Tibial nerve (tissue), 4 donors: ENCODE data around the gene VDAC1. TPM values are rescaled to one million over a fixed set of nuclear protein-coding genes. Genes with fewer than 3 reads are reported as not detected.
"Not testable (repeated sequence)": the region's sequence is repeated elsewhere in the genome, so short reads cannot be mapped to it uniquely, and the experiment has no call there.

Source experiments
- DNase-seq, 2 donors: peaks; one replicate each; pipeline ENCODE4 v3.0.0-alpha.2; 2019; ENCODE audit warnings: low spot score in 2 of 2
- H3K27ac ChIP-seq, 4 donors: fragments of 200-600 bp; sonication (generic) in 3 of 4; one replicate each; pipeline ENCODE4 v1.5.1; 2017 to 2019; ENCODE audit warnings: mild to moderate bottlenecking in 1 of 4
- H3K27me3 ChIP-seq, 2 donors: fragments of 200-600 bp; sonication (generic) in 1 of 2; one replicate each; pipeline versions ENCODE4 v1.5.1 to v1.6.0; 2017 to 2019
- H3K36me3 ChIP-seq, 3 donors: fragments of 200-600 bp; sonication (generic); one replicate each; pipeline ENCODE4 v1.5.1; 2018 to 2019
- H3K4me1 ChIP-seq, 4 donors: fragments of 200-600 bp; sonication (generic) in 3 of 4; one replicate each; pipeline ENCODE4 v1.5.1; 2017 to 2019
- H3K4me3 ChIP-seq, 4 donors: fragments of 200-600 bp; sonication (generic) in 3 of 4; one replicate each; pipeline ENCODE4 v1.5.1; 2017 to 2019; ENCODE audit warnings: mild to moderate bottlenecking in 1 of 4, moderate library complexity in 1 of 4
- H3K9me3 ChIP-seq, 4 donors: fragments of 200-600 bp; sonication (generic) in 3 of 4; one replicate each; pipeline ENCODE4 v1.5.1; 2017 to 2019
- EP300 ChIP-seq, 2 donors: sonication (generic); formaldehyde crosslinking; IDR thresholded peaks; one replicate each; pipeline ENCODE4 v1.6.1; 2017; ENCODE audit warnings: antibody characterized with exemption in 2 of 2, mild to moderate bottlenecking in 1 of 2
- POLR2A ChIP-seq, 2 donors: fragments of 450-650 bp; IDR thresholded peaks; one replicate each; pipeline ENCODE4 v1.6.1; 2017; ENCODE audit warnings: antibody characterized with exemption in 2 of 2, mild to moderate bottlenecking in 2 of 2, moderate library complexity in 2 of 2
- WGBS, 2 donors: methylation state at CpG; one replicate each; pipeline ENCODE4 v1.1.5; 2018; 5-methylcytosine and 5-hydroxymethylcytosine counted together
- total RNA-seq, 4 donors: library from RNA; depleted of rRNA; stranded (reverse); fragments of >200 nt; gene quantifications; one replicate each; pipeline ENCODE4 v1.1.0, GENCODE V29; 2016
- TF ChIP-seq, protein P1 (sequence below), 5 experiments: fragments of 200-600 bp in 3 of 5; fragments of 450-650 bp in 2 of 5; sonication (generic) in 3 of 5; IDR thresholded peaks; one replicate each; pipeline ENCODE4 v1.5.1; 2016 to 2019; ENCODE audit warnings: antibody characterized with exemption in 5 of 5, mild to moderate bottlenecking in 3 of 5, moderate library complexity in 2 of 5

VDAC1 gene
- total RNA-seq, 4 donors from 2014 or later, result 64.7 to 103 (median 71.9) TPM

DNA sequence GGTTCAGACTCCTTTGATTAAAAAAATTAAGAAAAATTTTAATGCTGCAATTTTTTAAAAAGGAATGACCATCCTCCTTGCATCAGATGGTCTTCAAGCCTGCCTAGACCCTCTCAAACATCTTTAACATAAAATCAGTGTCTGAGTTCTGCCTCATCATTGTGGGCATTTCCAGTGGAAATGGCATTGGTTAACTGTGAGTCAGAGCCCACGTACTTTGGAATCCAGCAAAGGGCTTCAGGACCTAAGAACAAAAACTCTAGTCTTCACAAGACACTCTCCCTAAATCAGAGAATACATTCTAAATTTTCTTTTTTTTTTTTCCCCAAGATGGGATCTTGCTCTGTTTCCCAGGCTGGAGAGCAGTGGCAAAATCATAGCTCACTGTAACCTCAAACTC is 26.9 kb downstream of the VDAC1 start:
- TF ChIP-seq POLR2A (IDR thresholded peaks at IDR 0.05) (no peak), EP300 (IDR thresholded peaks at IDR 0.05) (no peak)
- TF ChIP-seq, protein P1, sequence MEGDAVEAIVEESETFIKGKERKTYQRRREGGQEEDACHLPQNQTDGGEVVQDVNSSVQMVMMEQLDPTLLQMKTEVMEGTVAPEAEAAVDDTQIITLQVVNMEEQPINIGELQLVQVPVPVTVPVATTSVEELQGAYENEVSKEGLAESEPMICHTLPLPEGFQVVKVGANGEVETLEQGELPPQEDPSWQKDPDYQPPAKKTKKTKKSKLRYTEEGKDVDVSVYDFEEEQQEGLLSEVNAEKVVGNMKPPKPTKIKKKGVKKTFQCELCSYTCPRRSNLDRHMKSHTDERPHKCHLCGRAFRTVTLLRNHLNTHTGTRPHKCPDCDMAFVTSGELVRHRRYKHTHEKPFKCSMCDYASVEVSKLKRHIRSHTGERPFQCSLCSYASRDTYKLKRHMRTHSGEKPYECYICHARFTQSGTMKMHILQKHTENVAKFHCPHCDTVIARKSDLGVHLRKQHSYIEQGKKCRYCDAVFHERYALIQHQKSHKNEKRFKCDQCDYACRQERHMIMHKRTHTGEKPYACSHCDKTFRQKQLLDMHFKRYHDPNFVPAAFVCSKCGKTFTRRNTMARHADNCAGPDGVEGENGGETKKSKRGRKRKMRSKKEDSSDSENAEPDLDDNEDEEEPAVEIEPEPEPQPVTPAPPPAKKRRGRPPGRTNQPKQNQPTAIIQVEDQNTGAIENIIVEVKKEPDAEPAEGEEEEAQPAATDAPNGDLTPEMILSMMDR (IDR thresholded peaks at IDR 0.05), result no peak
- H3K4me3 ChIP-seq, result no peak overlapping the region
- H3K27ac ChIP-seq, result peak overlapping the region in 2 of 4 donors; percentile 27 to 73
- WGBS, 2 donors, result 33 to 38% methylated on average over 1 of the region's 1 CpG
- H3K27me3 ChIP-seq, result no peaks in the 10 kb centered on the region
- DNase-seq, result no peak
- peaks cover 5 to 83% (median 10%) of the 10 kb centered on the region in 3 donors for H3K36me3 ChIP-seq
- H3K4me1 ChIP-seq, result peaks cover 0 to 21% (median 2%) of the 10 kb centered on the region in 4 donors
- no peaks in the 10 kb centered on the region for H3K9me3 ChIP-seq

DNA sequence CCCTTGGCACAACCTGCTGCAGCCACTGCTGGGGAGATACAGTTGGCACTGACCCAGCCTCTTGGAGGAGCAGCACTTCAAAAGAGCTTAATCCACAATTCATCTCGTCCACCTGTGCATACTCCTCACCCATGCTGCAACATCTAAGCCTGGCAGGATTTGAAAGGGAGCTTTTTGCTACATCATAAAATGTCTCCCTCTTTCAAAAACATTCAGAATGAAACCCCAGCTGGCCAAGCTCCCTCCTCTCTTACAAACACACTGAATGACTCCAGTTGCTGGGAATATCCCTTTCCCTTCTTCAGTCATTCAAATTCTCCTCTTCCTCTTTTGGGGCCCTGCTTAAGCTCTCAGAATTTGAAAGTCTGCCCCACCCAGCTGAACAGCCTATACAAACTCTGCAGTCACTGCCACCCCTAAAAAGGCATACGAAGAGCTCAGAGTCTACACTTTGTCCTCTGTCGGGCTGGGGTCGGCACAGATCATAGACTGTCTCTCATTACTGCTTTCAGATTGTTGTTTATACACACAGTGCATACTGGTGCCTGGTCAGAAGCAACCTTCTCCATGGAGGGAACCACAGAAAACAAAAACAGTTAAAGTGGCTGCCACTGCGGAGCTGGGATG is 27.5 kb downstream of the VDAC1 start:
- Histone ChIP-seq H3K4me1 (peaks cover 0 to 21% (median 2%) of the 10 kb centered on the region in 4 donors), H3K27ac (peak overlapping the region in 2 of 4 donors; percentile 27 to 73), H3K9me3 (no peaks in the 10 kb centered on the region), H3K36me3 (peaks cover 5 to 83% (median 10%) of the 10 kb centered on the region in 3 donors), H3K4me3 (no peak overlapping the region), H3K27me3 (no peaks in the 10 kb centered on the region)
- TF ChIP-seq EP300 (IDR thresholded peaks at IDR 0.05) (no peak), POLR2A (IDR thresholded peaks at IDR 0.05) (no peak)
- TF ChIP-seq, protein P1 (IDR thresholded peaks at IDR 0.05), result no peak
- WGBS, 2 donors, result 41 to 47% methylated on average over 5 of the region's 5 CpGs
- DNase-seq, result no peak

DNA sequence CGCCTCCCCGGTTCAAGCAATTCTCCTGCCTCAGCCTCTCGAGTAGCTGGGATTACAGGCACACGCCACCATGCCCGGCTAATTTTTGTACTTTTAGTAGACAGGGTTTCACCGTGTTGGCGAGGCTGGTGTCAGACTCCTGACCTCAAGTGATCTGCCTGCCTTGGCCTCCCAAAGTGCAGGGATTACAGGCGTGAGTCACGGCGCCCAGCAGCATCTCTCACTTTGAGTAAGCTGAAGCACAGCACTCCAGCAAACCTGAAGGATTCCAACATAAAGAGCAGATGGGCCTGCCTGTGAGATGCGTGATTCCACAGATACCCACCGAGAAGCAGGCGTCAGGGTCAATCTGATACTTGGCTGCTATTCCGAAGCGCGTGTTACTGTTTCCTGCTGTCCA is 29.2 kb downstream of the VDAC1 start:
- DNase-seq, H3K27me3 ChIP-seq, H3K4me3 ChIP-seq, H3K27ac ChIP-seq, H3K9me3 ChIP-seq: not testable (repeated sequence)
- Histone ChIP-seq H3K36me3 (peaks cover 5 to 79% (median 10%) of the 10 kb centered on the region in 3 donors), H3K4me1 (peaks cover 0 to 21% (median 2%) of the 10 kb centered on the region in 4 donors)
- WGBS, 2 donors, result 93 to 96% methylated on average over 16 of the region's 16 CpGs

DNA sequence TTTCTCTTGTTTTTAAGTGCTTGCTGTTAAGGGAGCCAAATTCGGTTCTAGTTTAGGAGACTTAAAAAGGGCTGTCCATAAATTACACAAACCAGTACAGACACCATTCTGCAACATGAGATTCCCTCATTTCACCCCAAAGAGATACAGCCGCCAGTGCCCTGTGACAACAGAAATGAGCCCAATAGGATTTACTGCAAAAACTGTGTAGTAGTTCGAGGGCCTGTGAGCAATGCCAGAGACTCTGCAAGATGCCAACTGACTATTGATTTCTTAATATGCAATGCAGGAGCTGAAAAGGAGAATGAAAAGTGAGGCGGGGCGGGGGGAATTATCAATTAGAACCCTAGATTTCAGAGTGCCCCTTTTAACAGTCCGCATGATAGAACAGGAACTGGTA is 30.6 kb downstream of the VDAC1 start:
- peaks cover 0 to 29% (median 6%) of the 10 kb centered on the region in 4 donors for H3K4me1 ChIP-seq
- no peak for DNase-seq
- TF ChIP-seq EP300 (IDR thresholded peaks at IDR 0.05) (no peak), POLR2A (IDR thresholded peaks at IDR 0.05) (no peak)
- TF ChIP-seq, protein P1 (IDR thresholded peaks at IDR 0.05), result no peak
- H3K9me3 ChIP-seq, result no peaks in the 10 kb centered on the region
- no peaks in the 10 kb centered on the region for H3K27me3 ChIP-seq
- H3K4me3 ChIP-seq, result no peak overlapping the region
- H3K27ac ChIP-seq, result no peak overlapping the region
- WGBS, 2 donors, result 91 to 93% methylated on average over 6 of the region's 6 CpGs
- H3K36me3 ChIP-seq, result peaks cover 5 to 77% (median 10%) of the 10 kb centered on the region in 3 donors

DNA sequence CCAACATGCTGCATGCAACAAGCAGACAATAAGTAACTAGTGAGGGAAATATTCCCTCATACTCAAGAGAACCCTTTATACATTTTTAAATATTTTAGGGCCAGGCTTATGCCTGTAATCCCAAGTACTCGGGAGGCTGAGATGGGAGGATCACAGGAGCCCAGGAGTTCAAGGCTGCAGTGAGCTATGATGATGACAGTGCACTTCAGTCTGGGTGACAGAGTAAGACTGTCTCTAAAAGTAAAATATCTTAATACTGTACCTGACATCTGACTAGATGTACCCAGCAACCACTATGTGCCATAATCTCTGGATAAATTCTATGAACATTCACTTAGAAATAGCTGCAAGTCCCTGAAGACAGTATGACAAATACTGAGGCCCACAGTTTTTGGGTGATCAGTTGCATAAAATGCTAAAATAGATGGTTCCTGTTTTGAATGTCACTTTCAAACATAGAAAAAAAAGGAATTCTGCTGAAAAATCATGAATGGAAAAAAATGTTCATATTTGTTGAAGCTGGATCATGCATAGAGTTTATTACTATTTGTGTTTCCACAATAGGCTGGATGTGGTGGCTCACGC is 34.4 kb downstream of the VDAC1 start:
- no peaks in the 10 kb centered on the region for H3K9me3 ChIP-seq
- DNase-seq, result no peak
- H3K4me3 ChIP-seq, result no peak overlapping the region
- H3K27me3 ChIP-seq, result no peaks in the 10 kb centered on the region
- 71 to 81% methylated on average over 2 of the region's 2 CpGs for WGBS, 2 donors
- TF ChIP-seq EP300 (IDR thresholded peaks at IDR 0.05) (no peak), POLR2A (IDR thresholded peaks at IDR 0.05) (no peak)
- TF ChIP-seq, protein P1 (IDR thresholded peaks at IDR 0.05), result no peak
- peaks cover under 1 to 43% (median 5%) of the 10 kb centered on the region in 3 donors for H3K36me3 ChIP-seq
- H3K27ac ChIP-seq, result peak overlapping the region in 1 of 4 donors; percentile 96
- peaks cover 0 to 34% (median 14%) of the 10 kb centered on the region in 4 donors for H3K4me1 ChIP-seq
